K562 (cell line): ENCODE data around the gene NT5C2.

Source experiments
- MTA3 ChIP-seq: fragments of 450-650 bp; formaldehyde crosslinking; IDR thresholded peaks from 2 replicates; pipeline ENCODE4 v1.6.1; 2017; ENCODE audit warnings: mild to moderate bottlenecking, borderline replicate concordance
- ZBTB8A ChIP-seq: fragments of 450-650 bp; IDR thresholded peaks from 2 replicates; pipeline ENCODE4 v1.6.1; 2018; ENCODE audit warnings: mild to moderate bottlenecking, moderate library complexity; ENCODE audit not compliant: partially characterized antibody
- TF ChIP-seq, protein P1 (sequence below), 3 experiments: fragments of 200-800 bp in 1 of 3; fragments of 250-450 bp in 1 of 3; fragments of 450-650 bp in 1 of 3; sonication (Bioruptor Pico) in 1 of 3; sonication (Bioruptor generic) in 1 of 3; formaldehyde crosslinking in 1 of 3; IDR thresholded peaks; 2 replicates each; pipeline versions ENCODE4 v1.6.1 to v1.8.0; 2016 to 2022; ENCODE audit warnings: mild to moderate bottlenecking in 2 of 3, missing genetic modification characterization in 2 of 3, missing compliant biosample characterization in 1 of 3, moderate library complexity in 1 of 3

DNA sequence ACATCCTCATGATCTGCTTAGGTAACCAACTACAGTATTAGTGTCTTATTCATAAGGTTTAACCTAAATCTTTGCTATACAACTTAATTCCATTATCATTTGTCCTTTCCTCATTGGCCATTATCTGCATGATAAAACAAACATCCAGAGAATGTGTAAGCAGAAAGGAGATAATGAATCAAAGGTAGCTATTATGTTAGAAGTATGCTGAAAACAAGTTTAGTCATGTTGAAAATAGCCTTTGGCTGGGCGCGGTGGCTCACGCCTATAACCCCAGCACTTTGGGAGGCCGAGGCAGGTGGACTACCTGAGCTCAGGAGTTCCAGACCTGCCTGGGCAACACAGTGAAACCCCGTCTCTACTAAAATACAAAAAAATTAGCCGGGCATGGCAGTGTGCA, 78.2 kb downstream of the NT5C2 start:
- no peak for TF ChIP-seq ZBTB8A
- TF ChIP-seq, protein P1, sequence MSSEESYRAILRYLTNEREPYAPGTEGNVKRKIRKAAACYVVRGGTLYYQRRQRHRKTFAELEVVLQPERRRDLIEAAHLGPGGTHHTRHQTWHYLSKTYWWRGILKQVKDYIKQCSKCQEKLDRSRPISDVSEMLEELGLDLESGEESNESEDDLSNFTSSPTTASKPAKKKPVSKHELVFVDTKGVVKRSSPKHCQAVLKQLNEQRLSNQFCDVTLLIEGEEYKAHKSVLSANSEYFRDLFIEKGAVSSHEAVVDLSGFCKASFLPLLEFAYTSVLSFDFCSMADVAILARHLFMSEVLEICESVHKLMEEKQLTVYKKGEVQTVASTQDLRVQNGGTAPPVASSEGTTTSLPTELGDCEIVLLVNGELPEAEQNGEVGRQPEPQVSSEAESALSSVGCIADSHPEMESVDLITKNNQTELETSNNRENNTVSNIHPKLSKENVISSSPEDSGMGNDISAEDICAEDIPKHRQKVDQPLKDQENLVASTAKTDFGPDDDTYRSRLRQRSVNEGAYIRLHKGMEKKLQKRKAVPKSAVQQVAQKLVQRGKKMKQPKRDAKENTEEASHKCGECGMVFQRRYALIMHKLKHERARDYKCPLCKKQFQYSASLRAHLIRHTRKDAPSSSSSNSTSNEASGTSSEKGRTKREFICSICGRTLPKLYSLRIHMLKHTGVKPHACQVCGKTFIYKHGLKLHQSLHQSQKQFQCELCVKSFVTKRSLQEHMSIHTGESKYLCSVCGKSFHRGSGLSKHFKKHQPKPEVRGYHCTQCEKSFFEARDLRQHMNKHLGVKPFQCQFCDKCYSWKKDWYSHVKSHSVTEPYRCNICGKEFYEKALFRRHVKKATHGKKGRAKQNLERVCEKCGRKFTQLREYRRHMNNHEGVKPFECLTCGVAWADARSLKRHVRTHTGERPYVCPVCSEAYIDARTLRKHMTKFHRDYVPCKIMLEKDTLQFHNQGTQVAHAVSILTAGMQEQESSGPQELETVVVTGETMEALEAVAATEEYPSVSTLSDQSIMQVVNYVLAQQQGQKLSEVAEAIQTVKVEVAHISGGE (CRISPR knock-in tag; IDR thresholded peaks at IDR 0.05), result no peak
- TF ChIP-seq MTA3, result no peak
